Measurements from ENCODE around the gene GCM1.

GRCh38 chr6:53111865-53112264 is 36.8 kb downstream of the GCM1 start:
- TF ChIP-seq CTCF (conservative IDR thresholded peaks at IDR 0.05; ENCODE audit: low read length) = no peak
- no peak for TF ChIP-seq EZH2phosphoT487 (IDR thresholded peaks at IDR 0.05; ENCODE audit: borderline replicate concordance)

Measured in Loucy (cell line).